Esophagus muscularis mucosa (tissue), 4 donors: ENCODE data around the gene SYNE1.

Experiments used
- EP300 ChIP-seq: sonication (generic); formaldehyde crosslinking; IDR thresholded peaks from one replicate; pipeline ENCODE4 v1.6.1; 2017; ENCODE audit warnings: antibody characterized with exemption
- POLR2A ChIP-seq: fragments of 450-650 bp; IDR thresholded peaks from one replicate; pipeline ENCODE4 v1.6.1; 2017; ENCODE audit warnings: antibody characterized with exemption, moderate library complexity, mild to moderate bottlenecking, low read depth
- POLR2AphosphoS5 ChIP-seq, 2 donors: sonication (generic); formaldehyde crosslinking; IDR thresholded peaks; one replicate each; pipeline ENCODE4 v1.6.1; 2017; ENCODE audit warnings: antibody characterized with exemption in 2 of 2
- TF ChIP-seq, protein P1 (sequence below), 3 experiments: fragments of 200-600 bp in 2 of 3; fragments of 450-650 bp in 1 of 3; sonication (generic) in 2 of 3; IDR thresholded peaks; one replicate each; pipeline ENCODE4 v1.5.1; 2017 to 2019; ENCODE audit warnings: antibody characterized with exemption in 3 of 3, mild to moderate bottlenecking in 2 of 3, moderate library complexity in 1 of 3

DNA sequence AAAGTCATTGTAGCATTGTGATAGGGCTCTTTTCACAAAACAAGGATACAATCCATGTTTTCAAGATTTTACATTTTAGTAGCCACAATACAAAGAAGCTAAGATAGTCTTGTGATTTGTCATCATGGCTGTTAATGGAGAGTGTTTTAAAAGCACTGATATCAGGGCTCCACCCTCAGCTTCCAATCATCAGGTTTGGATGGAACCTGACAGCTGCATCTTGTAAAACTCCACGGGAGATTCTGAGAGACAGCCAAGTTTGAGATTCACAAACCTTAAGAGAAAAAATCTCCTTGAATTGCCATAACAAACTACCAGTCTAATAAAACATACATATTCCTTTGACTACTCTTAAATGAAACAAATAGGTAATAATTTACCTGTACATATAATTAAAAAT is 549.5 kb downstream of the SYNE1 start:
- TF ChIP-seq POLR2AphosphoS5 (IDR thresholded peaks at IDR 0.05): no peak
- TF ChIP-seq, protein P1, sequence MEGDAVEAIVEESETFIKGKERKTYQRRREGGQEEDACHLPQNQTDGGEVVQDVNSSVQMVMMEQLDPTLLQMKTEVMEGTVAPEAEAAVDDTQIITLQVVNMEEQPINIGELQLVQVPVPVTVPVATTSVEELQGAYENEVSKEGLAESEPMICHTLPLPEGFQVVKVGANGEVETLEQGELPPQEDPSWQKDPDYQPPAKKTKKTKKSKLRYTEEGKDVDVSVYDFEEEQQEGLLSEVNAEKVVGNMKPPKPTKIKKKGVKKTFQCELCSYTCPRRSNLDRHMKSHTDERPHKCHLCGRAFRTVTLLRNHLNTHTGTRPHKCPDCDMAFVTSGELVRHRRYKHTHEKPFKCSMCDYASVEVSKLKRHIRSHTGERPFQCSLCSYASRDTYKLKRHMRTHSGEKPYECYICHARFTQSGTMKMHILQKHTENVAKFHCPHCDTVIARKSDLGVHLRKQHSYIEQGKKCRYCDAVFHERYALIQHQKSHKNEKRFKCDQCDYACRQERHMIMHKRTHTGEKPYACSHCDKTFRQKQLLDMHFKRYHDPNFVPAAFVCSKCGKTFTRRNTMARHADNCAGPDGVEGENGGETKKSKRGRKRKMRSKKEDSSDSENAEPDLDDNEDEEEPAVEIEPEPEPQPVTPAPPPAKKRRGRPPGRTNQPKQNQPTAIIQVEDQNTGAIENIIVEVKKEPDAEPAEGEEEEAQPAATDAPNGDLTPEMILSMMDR (IDR thresholded peaks at IDR 0.05): no peak
- no peak for TF ChIP-seq POLR2A
- no peak for TF ChIP-seq EP300
